SK-N-SH (cell line): ENCODE measurements around the gene RNF150. TPM values are rescaled to one million over a fixed set of nuclear protein-coding genes. Genes with fewer than 3 reads are reported as not detected.

Source experiments
- CTCF ChIA-PET: fragments of 300-600, 350-600 bp; formaldehyde crosslinking; extraction: SDS; loops from one replicate; lab custom pipeline; 2021; lab: Yijun Ruan, JAX
- POLR2A ChIA-PET: fragments of 350-600 bp; sonication (Branson Sonifier 250); formaldehyde crosslinking; extraction: SDS; loops from one replicate; lab custom pipeline; 2020; ENCODE audit warnings: antibody characterized with exemption, inconsistent platforms; lab: Yijun Ruan, JAX
- DNase-seq: peaks from one replicate; pipeline ENCODE4 v3.0.0; 2012
- H2AFZ ChIP-seq: fragments of 200-600 bp; sonication (generic); 2 replicates; pipeline ENCODE4 v1.8.1; 2016; ENCODE audit warnings: antibody characterized with exemption, mild to moderate bottlenecking, low read depth
- H3F3A ChIP-seq: fragments of 200-600 bp; sonication (generic); replicated peaks from 2 replicates; pipeline ENCODE3; 2016; ENCODE audit warnings: antibody characterized with exemption, mild to moderate bottlenecking; ENCODE audit not compliant: insufficient read depth
- H3K27ac ChIP-seq, 2 experiments: fragments of 200-500 bp in 1 of 2; fragments of 200-600 bp in 1 of 2; sonication (Bioruptor generic) in 1 of 2; sonication (generic), shearing (Covaris generic) in 1 of 2; 2 replicates each; pipeline versions ENCODE4 v1.5.1 to v1.6.1; 2014 to 2016; ENCODE audit warnings: low read depth in 2 of 2, inconsistent platforms in 1 of 2, low read length in 1 of 2, mild to moderate bottlenecking in 1 of 2, mixed read lengths in 1 of 2
- H3K27me3 ChIP-seq: fragments of 200-600 bp; sonication (generic), shearing (Covaris generic); 2 replicates; pipeline ENCODE4 v1.6.1; 2016; ENCODE audit warnings: mixed run types; ENCODE audit not compliant: insufficient read depth
- H3K36me3 ChIP-seq, 2 experiments: fragments of 200-500 bp in 1 of 2; fragments of 200-600 bp in 1 of 2; sonication (Bioruptor generic) in 1 of 2; sonication (generic) in 1 of 2; replicated peaks in 1 of 2; 2 replicates each; pipeline versions ENCODE3 to v1.5.1; 2014 to 2016; ENCODE audit warnings: low read length in 1 of 2, mild to moderate bottlenecking in 1 of 2; ENCODE audit not compliant: insufficient read depth in 2 of 2, control insufficient read depth in 1 of 2
- H3K4me1 ChIP-seq, 2 experiments: fragments of 200-500 bp in 1 of 2; fragments of 200-600 bp in 1 of 2; sonication (Bioruptor generic) in 1 of 2; sonication (generic), shearing (Covaris generic) in 1 of 2; 2 replicates each; pipeline versions ENCODE4 v1.5.1 to v1.6.1; 2014 to 2016; ENCODE audit warnings: low read depth in 1 of 2, low read length in 1 of 2, mixed run types in 1 of 2; ENCODE audit not compliant: insufficient read depth in 2 of 2, control insufficient read depth in 1 of 2
- H3K4me2 ChIP-seq: fragments of 200-600 bp; sonication (generic), shearing (Covaris generic); 2 replicates; pipeline ENCODE4 v1.6.1; 2017; ENCODE audit warnings: mixed run types
- H3K4me3 ChIP-seq, 2 experiments: fragments of 200-500 bp in 1 of 2; fragments of 200-600 bp in 1 of 2; sonication (Bioruptor generic) in 1 of 2; sonication (generic), shearing (Covaris generic) in 1 of 2; 2 replicates each; pipeline versions ENCODE4 v1.5.1 to v1.8.1; 2014 to 2016; ENCODE audit warnings: low read depth in 2 of 2, inconsistent platforms in 1 of 2, low read length in 1 of 2, mild to moderate bottlenecking in 1 of 2, mixed read lengths in 1 of 2, moderate library complexity in 1 of 2
- H3K79me2 ChIP-seq: fragments of 200-600 bp; sonication (generic); 2 replicates; pipeline ENCODE4 v1.8.1; 2017; ENCODE audit warnings: mild to moderate bottlenecking; ENCODE audit not compliant: insufficient read depth
- H3K9ac ChIP-seq: fragments of 200-600 bp; sonication (generic); 2 replicates; pipeline ENCODE4 v1.6.1; 2017; ENCODE audit warnings: mixed run types
- H3K9me2 ChIP-seq: fragments of 200-600 bp; sonication (generic); 2 replicates; pipeline ENCODE4 v1.6.1; 2017; ENCODE audit warnings: mixed run types
- H3K9me3 ChIP-seq: fragments of 200-600 bp; sonication (generic); 2 replicates; pipeline ENCODE4 v1.6.1; 2017; ENCODE audit warnings: mixed run types, mild to moderate bottlenecking, moderate library complexity
- H4K20me1 ChIP-seq: fragments of 200-600 bp; sonication (generic); 2 replicates; pipeline ENCODE4 v1.6.1; 2017; ENCODE audit warnings: mild to moderate bottlenecking, mixed run types; ENCODE audit not compliant: insufficient read depth
- CHD2 ChIP-seq: fragments of 150-350 bp; IDR thresholded peaks from 2 replicates; pipeline ENCODE4 v1.6.1; 2018; ENCODE audit warnings: low read length; ENCODE audit not compliant: partially characterized antibody
- FOSL2 ChIP-seq: IDR thresholded peaks from 2 replicates; pipeline ENCODE4 v1.4.0; 2012; ENCODE audit warnings: low read depth, mild to moderate bottlenecking, moderate library complexity, borderline replicate concordance
- FOXJ3 ChIP-seq: sonication (generic); formaldehyde crosslinking; IDR thresholded peaks from 2 replicates; pipeline ENCODE4 v1.5.1; 2020; ENCODE audit warnings: mild to moderate bottlenecking, missing genetic modification reagents
- IRF3 ChIP-seq: fragments of 150-350 bp; IDR thresholded peaks from 2 replicates; pipeline ENCODE4 v1.6.1; 2016; ENCODE audit warnings: mild to moderate bottlenecking, low read depth, low read length
- JUND ChIP-seq: IDR thresholded peaks from 2 replicates; pipeline ENCODE4 v1.4.0; 2012
- NFIC ChIP-seq: IDR thresholded peaks from 2 replicates; pipeline ENCODE4 v1.4.0; 2012; ENCODE audit warnings: borderline replicate concordance
- NRF1 ChIP-seq: IDR thresholded peaks from 2 replicates; pipeline ENCODE4 v1.6.1; 2012; ENCODE audit warnings: low read depth, mild to moderate bottlenecking, low read length
- RFX5 ChIP-seq: IDR thresholded peaks from 2 replicates; pipeline ENCODE4 v1.6.1; 2012; ENCODE audit warnings: mild to moderate bottlenecking, improper control_type of control experiment, low read length
- TAF1 ChIP-seq: IDR thresholded peaks from 2 replicates; pipeline ENCODE4 v1.6.1; 2012; ENCODE audit warnings: low read depth, mild to moderate bottlenecking, low read length, moderate library complexity, borderline replicate concordance
- TEAD4 ChIP-seq: IDR thresholded peaks from 2 replicates; pipeline ENCODE4 v1.4.0; 2012; ENCODE audit warnings: mild to moderate bottlenecking, borderline replicate concordance; ENCODE audit not compliant: insufficient read depth
- USF2 ChIP-seq: fragments of 150-350 bp; IDR thresholded peaks from 2 replicates; pipeline ENCODE4 v1.6.1; 2017; ENCODE audit warnings: antibody characterized with exemption, low read length, low read depth, borderline replicate concordance
- whole genome bisulfite sequencing: methylation state at CpG from one replicate; pipeline ENCODE4 v1.1.6; 2017; ENCODE audit warnings: low lambda C conversion rate; 5-methylcytosine and 5-hydroxymethylcytosine counted together
- polyA plus RNA-seq, 3 experiments: library from polyadenylated mRNA; depleted of rRNA; stranded (reverse); fragments of >200 nt; gene quantifications; 2 replicates each; pipeline ENCODE4 v1.2.3, GENCODE V29; 2012

RNF150 gene
- polyA plus RNA-seq, 1 of the 3 experiments (the other 2 are of a cell fraction) = 5.8 TPM

- ChIA-PET CTCF (no interaction called here), POLR2A (no interaction called here)
- no peak overlapping the region; a peak in 2 of 4 replicates for H3K27ac ChIP-seq
- no peak overlapping the region for H2AFZ ChIP-seq
- H3K4me3 ChIP-seq = no peak overlapping the region
- 90% methylated on average over 2 of the region's 2 CpGs for WGBS
- no peak for DNase-seq
- TF ChIP-seq NFIC (0 out of 2 replicates have a peak, but pooled peaks have one; percentile 15), TEAD4 (no peak)
- 0 out of 2 replicates have a peak, but pooled peaks cover 4% of the 10 kb centered on the region for H4K20me1 ChIP-seq
- no peaks in the 10 kb centered on the region for H3F3A ChIP-seq
- no peaks in the 10 kb centered on the region for H3K9me2 ChIP-seq
- peaks cover 58% of the 10 kb centered on the region for H3K79me2 ChIP-seq
- H3K27me3 ChIP-seq = no peaks in the 10 kb centered on the region
- no peak overlapping the region for H3K4me2 ChIP-seq
- peaks cover 5 to 12% of the 10 kb centered on the region in 2 experiments for H3K36me3 ChIP-seq
- no peak overlapping the region for H3K9ac ChIP-seq
- H3K4me1 ChIP-seq = peaks cover 8 to 10% of the 10 kb centered on the region in 2 experiments; a peak in 2 of 4 replicates
- H3K9me3 ChIP-seq = no peaks in the 10 kb centered on the region
Observed at GRCh38 chr4:141036786-141037185, 96.5 kb downstream of the RNF150 start.

GRCh38 chr4:141035920-141036319, 97.3 kb downstream of the RNF150 start:
- H3K27me3 ChIP-seq = no peaks in the 10 kb centered on the region
- H3K9me3 ChIP-seq = no peaks in the 10 kb centered on the region
- DNase-seq = no peak
- no peak overlapping the region for H3K9ac ChIP-seq
- ChIA-PET CTCF (no interaction called here), POLR2A (no interaction called here)
- H2AFZ ChIP-seq = no peak overlapping the region
- H3F3A ChIP-seq = no peaks in the 10 kb centered on the region
- peaks cover 5 to 9% of the 10 kb centered on the region in 2 experiments for H3K36me3 ChIP-seq
- peaks cover 1 to 8% of the 10 kb centered on the region in 2 experiments; a peak in 2 of 4 replicates for H3K4me1 ChIP-seq
- no peak overlapping the region for H3K4me3 ChIP-seq
- peaks cover 58% of the 10 kb centered on the region for H3K79me2 ChIP-seq
- TF ChIP-seq TAF1 (no peak), RFX5 (no peak), FOXJ3 (no peak), JUND (no peak), CHD2 (no peak), IRF3 (no peak), USF2 (no peak), NFIC (no peak), NRF1 (no peak), FOSL2 (no peak)
- 0 out of 4 replicates have a peak overlapping the region, but pooled peaks of 1 of the 2 experiments have one; percentile 11 for H3K27ac ChIP-seq
- H3K4me2 ChIP-seq = no peak overlapping the region
- H4K20me1 ChIP-seq = 0 out of 2 replicates have a peak, but pooled peaks cover 4% of the 10 kb centered on the region
- no peaks in the 10 kb centered on the region for H3K9me2 ChIP-seq
